OCI-M2 (cell line): ENCODE measurements around the gene APH1A.
A peak's percentile ranks its signal among the peaks of the same experiment; 100 is the strongest.
"Not testable (repeated sequence)": the region's sequence is repeated elsewhere in the genome, so short reads cannot be mapped to it uniquely, and the experiment has no call there.

Experiments used
- DNase-seq: peaks from one replicate; lab custom pipeline; 2025; ENCODE audit not compliant: unreplicated experiment; lab: John Stamatoyannopoulos, UW

Gene APH1A

GRCh38 chr1:150268705-150269403 is at the start of gene APH1A:
Gene APH1A (minus strand): TSS chr1:150269016. CDS start chr1:150268810, 206 bp downstream.
- peak; percentile 81 for DNase-seq

DNA sequence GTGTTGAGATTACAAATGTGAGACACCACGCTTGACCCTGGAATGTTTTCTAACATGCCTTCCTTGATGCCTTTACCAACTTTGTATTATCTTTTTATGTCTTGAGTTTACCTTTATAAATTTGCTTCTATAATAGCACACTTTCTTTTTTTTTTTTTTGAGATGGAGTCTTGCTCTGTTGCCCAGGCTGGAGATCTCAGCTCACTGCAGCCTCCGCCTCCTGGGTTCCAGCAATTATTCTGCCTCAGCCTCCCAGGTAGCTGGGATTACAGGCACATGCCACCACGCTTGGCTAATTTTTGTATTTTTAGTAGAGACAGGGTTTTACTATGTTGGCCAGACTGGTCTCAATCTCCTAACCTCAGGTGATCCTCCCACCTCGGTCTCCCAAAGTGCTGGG is 45.9 kb upstream of the APH1A start:
- DNase-seq, result not testable (repeated sequence)

- no peak for DNase-seq
These were observed 42.9 kb upstream of the APH1A start for GRCh38 chr1:150311762-150312161.

GRCh38 chr1:150309758-150310508 is 41.1 kb upstream of the APH1A start:
- DNase-seq, result no peak

GRCh38 chr1:150308585-150308984 is 39.8 kb upstream of the APH1A start:
- not testable (repeated sequence) for DNase-seq

GRCh38 chr1:150302902-150303301 is 34.1 kb upstream of the APH1A start:
- no peak for DNase-seq

GRCh38 chr1:150302338-150302737 is 33.5 kb upstream of the APH1A start:
- DNase-seq, result no peak

DNA sequence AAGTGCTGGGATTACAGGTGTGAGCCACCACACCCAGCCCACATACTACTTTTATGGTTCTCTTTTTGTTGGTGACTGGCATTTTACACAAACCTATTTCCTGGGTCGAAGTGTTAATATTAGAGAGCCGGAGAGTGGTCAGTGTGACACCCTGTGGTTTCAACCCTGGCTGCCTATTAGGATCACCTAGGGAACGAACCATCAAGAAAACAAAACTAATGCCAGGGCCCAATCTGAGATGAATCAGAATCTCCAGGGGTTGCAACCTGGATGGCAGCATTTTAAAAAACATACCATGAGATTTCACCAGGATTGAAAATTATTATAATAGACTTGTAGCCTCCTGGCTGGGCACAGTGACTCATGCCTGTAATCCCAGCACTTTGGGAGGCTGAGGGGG is 30.9 kb upstream of the APH1A start:
- DNase-seq, result no peak

DNA sequence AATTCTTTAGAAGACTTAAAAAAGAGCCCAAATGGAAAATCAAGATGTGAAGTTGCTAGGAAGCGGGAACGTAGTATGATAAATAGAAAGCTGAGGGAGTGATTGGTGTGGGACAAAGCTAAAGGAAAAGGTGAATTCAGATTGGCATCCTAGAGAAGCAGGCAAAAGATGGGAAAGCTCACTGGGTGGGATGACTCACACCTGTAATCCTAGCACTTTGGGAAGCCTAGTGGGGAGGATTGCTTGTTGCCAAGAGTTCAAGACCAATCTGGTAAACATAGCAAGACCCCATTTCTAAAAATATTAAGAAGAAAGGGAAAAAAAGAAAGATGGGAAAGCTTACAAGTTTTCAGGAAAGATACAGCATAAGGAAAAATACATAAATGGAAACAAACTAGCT is 26.7 kb upstream of the APH1A start:
- no peak for DNase-seq

DNA sequence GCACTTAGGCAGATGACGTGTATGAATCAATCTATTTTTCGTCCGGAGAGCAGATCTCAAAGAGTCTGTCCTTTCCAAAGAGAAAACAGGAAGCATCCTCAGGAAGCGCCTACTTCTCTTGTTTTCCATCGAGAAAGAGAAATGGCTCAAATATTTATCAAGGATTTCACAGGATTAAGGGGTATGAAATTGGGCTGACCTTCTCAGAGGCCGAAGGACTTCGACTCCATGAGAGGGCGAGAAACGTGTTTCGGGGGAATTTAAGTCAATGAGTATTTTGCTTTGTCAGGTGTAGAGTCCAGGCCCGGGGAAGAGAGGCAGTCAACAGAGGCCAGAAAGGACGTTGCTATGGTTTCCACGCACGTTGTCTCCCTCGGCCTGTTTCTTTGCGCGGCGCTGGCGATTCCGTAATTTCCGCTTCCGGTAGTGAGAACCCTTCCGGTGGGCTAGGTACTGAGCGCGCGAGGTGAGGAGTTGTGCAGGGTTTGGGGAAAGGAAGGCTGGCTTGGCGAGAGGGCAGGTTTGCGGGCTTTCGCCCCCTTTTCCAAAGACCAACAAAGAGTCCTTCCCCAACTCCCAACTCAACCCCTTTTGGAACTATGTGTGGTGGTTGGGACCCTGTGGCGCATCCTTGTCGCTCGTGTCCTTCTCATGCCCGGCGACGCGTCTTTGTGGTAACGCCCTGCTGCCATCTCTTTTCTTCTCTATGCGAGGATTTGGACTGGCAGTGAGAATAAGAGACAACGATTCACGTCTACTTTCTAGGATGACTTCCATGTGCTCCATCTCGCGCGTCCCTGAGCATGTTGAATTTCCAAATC is 24.8 kb upstream of the APH1A start, which contains the start of gene MRPS21:
Gene MRPS21, plus strand, starts transcription at position 429 of the 821 bp plus-strand sequence. CDS start 506 bp downstream, outside the sequence.
- DNase-seq, result peak; percentile 67

DNA sequence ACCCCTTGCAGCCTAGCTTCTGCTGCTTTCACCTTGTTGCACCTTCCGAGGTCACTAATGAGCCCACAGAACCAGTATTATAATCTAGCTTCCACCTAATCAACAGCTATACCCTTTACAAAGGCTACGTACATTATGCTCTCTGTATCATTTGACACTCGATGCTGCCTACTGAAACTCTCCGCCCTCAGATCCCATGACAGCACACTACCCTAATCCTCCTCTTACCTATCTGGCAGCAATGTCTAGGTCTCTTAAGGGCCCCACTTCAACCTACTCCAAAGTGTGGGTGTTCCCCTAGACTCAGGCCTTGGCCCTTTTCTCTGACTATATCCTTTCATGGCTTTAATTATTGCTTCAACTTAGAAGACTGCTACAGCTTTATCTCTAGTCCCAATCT is 20.0 kb upstream of the APH1A start:
- DNase-seq, result no peak

DNA sequence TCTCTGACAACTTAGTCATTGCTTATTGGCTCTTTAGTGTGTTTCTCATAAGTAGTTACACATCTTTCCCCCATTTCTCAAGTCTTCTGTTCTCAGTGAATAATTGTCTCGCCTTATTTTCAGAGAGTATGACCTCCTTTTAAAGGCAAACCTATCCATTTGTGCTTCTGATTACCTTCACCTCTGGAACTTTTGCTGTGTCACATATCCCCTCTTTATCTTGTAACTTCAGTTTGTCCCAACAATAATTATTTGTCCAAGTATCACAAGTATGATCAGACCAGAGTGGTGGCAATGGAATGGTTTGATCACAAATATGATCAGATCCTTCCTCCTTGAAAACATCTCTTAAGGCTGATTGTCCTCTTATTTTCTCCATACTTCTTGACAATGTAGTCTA is 19.6 kb upstream of the APH1A start:
- DNase-seq, result no peak

GRCh38 chr1:150283260-150283659 is 14.4 kb upstream of the APH1A start:
- no peak for DNase-seq

DNA sequence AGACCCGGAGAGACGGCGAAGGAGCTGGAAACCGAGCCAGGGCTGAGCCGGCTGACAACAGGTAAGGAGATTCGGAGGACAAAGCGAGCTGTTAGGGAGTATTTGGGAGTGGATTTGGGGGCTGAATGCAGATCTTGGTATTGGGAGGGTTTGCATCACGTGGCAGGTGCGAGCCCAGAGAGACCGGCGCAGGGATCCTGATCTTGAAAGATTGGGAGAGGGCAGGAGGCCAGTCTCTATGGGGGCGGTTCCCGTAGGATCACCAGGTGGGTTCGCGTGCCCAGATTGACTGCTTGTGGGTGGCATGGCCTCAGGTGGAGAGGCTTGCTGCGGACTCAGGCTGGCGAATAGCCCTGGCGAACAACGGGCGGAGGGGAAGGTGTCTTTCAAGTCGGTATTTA is 13.7 kb upstream of the APH1A start:
- DNase-seq, result no peak

- peak; percentile 22 for DNase-seq
These were observed 13.1 kb upstream of the APH1A start, which contains the start of gene CIART for GRCh38 chr1:150281758-150282557. Gene CIART (plus strand): TSS chr1:150282554. CDS start chr1:150283268, 714 bp downstream.

DNA sequence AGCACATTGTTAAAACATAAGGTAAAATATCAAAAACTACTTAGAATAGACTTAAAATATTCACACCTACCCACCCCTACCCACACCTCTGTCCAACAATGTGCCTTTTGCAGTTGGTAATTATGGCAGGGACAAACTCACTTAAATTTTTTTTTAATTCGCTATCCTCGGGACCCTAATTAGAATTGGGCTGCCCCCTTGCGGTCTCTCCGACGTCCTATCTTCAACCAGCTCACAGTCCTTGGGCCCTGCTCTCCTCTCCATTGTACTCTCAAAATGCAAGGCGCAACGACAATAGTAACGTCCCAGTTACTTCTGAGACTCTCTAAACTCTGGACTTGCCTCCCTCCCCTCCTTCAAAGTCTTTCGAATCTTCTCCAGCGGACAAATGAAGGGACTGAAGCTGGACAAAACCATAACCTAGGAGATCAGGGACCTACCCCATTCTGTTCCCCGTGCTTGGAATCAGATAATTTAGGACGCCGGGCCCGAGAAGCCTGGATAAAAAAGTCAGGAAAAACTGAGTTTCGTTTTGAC is 12.5 kb upstream of the APH1A start:
- DNase-seq, result peak; percentile 39

- DNase-seq, result no peak
These were observed 11.4 kb upstream of the APH1A start for GRCh38 chr1:150280138-150280707.

DNA sequence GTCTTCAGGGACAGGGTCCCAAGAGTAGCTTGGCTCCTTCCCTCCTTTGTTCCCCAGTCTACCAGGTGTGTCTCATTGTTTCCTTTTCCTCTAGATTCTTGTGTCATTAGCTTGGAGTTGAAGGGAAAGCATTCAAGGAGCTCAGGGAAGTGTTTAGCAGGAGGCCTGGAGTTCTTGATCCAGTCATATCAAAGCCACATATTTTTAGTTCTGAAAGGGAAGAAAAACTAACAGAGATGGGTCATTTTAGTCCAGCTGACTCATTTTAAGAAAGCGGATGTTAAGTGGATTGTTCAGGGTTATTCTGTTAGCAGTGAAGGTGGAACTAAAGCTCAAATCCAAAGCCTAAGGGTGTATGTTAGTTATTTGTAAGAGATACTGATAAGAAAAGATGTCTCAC is 4.5 kb upstream of the APH1A start:
- DNase-seq, result no peak

DNA sequence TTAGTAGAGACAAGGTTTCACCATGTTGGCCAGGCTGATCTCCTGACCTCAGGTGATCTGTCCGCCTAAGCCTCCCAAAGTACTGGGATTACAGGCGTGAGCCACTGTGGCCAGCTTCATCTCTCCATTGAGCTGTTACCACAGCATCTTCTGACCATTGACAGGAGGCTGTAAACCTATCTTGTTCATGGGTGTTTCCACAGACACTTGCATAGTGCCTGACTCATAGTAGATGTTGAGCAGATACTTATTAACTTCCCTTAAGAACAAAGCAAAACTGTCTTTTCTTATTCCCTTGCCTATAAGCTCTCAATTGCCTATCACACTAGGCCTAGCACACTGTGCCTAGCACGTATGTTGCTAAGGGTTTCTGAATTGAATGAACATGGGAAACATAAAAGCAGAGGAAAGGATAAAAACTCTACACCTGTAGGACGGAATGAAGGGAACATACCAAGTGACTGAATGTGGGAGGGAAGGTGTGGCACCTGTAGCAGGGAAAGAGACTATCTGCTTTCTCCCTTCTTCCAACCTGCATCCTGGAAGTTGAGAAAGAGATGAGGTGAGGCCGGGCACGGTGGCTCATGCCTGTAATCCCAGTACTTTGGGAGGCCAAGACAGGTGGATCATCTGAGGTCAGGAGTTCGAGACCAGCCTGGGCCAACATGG is 2.6 kb upstream of the APH1A start:
- no peak for DNase-seq
